Activated CD8-positive, alpha-beta memory T cell treated with anti-CD3 and anti-CD28 coated beads, Interleukin-2, amount 50 U/mL, for 24 hours (primary cell): ENCODE results near the gene KRT7.
"Not testable (repeated sequence)": the region's sequence is repeated elsewhere in the genome, so short reads cannot be mapped to it uniquely, and the experiment has no call there.

Experiments
- DNase-seq: peaks from one replicate; pipeline ENCODE4 v3.0.0-alpha.2; 2020; ENCODE audit errors: extremely low read depth

Gene KRT7

GRCh38 chr12:52255926-52256583 lies 23.0 kb downstream of the KRT7 start:
- no peak for DNase-seq

GRCh38 chr12:52256584-52256935 lies 23.5 kb downstream of the KRT7 start:
- DNase-seq, result no peak

- DNase-seq, result no peak
Observed at GRCh38 chr12:52257074-52257551, 24.1 kb downstream of the KRT7 start.

- DNase-seq, result not testable (repeated sequence)
Observed at GRCh38 chr12:52257922-52258321, 24.9 kb downstream of the KRT7 start.

DNA sequence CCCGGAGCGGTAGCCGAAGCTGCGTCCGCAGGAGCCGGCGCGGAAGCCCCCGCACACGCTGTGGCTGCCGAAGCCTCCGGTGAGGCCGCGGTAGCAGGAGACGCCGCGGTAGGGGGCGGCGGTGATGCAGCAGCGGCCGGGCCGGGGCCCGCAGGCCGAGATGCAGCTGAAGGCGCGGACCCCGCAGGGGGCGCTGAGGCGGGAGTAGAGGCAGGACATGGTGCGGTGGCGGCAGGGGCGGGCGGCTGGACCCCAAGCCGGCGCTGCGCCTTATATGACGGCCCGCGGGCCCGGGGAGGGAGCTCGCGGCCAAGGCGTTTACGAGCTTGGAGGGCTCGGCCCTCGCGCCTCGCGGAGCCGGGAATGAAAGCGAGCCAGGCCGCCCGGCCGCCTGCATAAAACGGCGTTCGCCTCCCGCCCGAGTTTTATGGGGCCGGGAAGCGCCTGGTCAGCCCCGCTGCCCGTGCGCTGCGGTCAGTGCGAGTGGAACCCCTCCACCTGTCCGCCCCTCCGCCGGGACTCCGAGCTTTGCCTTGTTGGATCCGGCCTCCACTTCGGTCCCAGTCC lies 25.4 kb downstream of the KRT7 start:
- DNase-seq, result no peak

DNA sequence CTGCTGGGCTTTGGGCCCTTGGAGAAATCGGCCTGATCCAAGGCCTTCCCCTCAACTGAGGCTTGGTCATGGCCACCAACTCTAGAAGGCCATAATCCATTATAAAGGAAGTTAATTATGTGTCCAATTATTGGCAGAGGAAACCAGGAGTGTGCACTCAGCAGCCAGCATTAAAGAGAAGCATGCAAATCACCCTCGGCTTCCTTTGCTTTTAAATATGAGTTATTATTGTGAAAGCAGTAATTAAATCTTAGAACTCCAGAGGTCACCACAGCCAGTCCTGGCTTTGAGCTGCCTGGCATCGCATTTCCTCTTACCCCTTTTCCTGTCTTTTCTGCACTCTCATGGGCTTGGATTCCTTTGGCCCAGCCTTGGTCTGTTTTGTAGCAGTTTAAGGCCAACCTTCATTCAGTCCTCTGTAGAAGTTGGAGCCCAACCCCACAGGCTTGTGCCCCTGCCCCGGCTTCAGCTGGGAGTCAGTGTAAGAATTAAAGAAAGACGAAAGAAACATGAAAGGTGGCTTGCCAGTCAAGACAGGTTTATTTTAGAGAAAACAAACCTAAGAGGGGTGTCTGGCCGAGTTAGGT lies 26.7 kb downstream of the KRT7 start:
- no peak for DNase-seq

DNA sequence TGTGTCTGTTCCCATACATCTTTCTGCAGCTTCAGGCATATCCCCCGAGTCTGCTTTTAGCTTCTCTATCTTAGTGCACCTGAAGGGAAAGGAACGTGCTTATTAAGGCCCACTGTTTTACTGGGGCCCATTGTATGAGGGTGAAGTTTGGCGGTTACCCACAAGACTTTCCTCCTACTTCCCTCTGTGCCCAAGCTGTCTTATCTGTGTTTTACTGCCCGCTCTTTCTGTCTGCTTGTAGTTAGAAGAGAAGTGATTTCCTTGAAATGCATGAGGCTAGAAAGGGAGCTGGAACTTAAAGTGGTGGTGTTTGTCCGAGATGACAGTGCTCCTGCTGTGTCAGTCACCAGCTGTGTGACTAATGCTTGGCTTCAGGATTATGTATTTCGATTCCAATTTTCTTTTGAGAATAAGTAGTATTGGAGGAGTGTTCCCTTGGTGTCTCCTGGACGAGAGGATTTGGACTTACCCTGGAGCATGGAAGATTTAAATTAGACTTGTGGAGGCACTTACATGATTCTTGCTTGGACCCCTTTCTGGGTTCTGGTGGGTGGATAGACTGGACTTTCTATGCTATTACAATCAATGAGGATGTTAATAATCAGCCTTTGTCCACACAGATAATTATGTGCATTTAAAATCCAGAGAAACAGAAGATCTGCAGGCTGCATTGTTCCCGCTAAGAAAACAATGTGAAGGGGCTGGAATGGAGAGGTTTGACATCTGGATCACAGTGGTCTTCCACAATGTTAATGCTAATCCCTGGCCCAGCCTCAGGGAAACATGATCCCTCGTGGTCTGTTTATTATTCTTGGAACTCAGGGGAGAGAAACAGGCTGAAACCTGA lies 27.5 kb downstream of the KRT7 start:
- no peak for DNase-seq

DNA sequence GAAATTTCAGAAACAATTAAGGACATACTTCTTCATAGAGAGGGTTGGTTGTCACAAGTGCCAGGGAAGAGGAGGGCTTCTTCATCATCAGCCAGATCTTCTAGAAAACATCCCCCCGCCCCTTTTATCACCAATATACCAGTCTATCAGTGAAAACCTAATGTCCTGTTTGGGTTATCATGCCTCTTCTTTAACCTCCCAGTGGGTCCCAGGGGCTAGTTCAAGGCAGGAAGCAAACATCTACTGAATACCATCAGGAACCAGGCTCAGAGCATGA lies 28.1 kb downstream of the KRT7 start:
- DNase-seq, result no peak

DNA sequence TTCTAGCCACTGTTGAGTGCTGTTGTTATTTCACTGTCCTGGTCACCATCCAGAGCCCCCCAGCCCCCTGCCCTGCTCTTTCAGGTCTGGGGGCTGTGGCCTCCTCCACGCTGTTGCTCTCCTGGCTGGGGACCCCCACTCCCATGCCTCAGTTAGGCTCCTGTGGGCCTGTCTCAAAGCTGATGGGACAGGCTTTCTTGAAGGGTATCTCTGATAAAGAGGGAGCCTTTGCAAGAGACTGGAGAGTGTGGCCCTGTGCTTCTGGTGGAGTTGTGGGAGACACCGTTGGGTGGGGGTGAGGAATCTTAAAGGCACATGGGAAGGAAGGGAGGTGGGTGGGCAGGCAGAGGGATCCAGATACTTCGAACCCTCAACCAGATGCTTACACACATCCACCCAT lies 29.2 kb downstream of the KRT7 start:
- no peak for DNase-seq

GRCh38 chr12:52263761-52264434 lies 30.9 kb downstream of the KRT7 start:
- DNase-seq, result no peak

GRCh38 chr12:52264435-52264825 lies 31.4 kb downstream of the KRT7 start:
- DNase-seq, result no peak

GRCh38 chr12:52266514-52266913 lies 33.5 kb downstream of the KRT7 start:
- DNase-seq, result no peak

GRCh38 chr12:52267266-52267665 lies 34.2 kb downstream of the KRT7 start:
- DNase-seq, result no peak

- DNase-seq, result no peak
Observed at GRCh38 chr12:52267699-52268098, 34.7 kb downstream of the KRT7 start.

DNA sequence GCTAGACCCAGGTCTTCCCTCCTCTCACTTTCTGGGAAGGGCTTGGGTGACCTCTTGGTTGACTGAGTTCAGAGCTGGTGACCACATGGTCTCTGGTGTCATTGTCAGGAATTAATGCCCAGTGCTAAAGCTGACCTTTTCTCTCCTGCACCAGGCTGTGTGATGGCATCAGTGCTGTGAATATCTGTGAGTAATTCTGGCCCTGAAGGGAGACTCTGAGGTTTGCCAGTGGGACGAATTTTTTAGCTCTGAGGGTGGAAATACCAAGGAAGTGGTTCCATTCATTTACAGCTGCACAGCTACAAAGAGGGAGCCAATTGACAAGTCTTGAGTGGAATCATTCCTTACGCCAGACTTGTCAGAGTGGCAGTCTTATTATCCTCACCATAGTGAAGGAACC lies 35.2 kb downstream of the KRT7 start:
- no peak for DNase-seq

- no peak for DNase-seq
Observed at GRCh38 chr12:52270541-52271070, 37.6 kb downstream of the KRT7 start.

DNA sequence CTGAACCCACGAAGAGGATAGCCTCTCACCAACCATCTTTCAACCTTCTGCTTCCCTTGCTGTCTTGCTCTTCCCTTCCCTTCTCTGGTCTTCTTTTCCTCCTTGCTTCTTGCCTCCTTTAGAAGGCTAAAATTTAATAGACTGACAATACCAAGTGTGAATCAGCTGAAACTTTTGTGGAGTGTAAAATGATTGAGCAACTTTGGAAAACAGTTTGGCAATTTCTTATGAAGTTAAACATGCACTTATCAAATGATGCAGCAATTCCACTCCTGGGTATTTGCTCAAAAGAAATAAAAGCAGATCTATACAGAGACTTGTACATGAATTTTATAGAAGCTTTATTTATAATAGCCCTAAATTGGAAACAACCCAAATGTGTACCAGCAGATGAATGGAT lies 38.1 kb downstream of the KRT7 start:
- no peak for DNase-seq

DNA sequence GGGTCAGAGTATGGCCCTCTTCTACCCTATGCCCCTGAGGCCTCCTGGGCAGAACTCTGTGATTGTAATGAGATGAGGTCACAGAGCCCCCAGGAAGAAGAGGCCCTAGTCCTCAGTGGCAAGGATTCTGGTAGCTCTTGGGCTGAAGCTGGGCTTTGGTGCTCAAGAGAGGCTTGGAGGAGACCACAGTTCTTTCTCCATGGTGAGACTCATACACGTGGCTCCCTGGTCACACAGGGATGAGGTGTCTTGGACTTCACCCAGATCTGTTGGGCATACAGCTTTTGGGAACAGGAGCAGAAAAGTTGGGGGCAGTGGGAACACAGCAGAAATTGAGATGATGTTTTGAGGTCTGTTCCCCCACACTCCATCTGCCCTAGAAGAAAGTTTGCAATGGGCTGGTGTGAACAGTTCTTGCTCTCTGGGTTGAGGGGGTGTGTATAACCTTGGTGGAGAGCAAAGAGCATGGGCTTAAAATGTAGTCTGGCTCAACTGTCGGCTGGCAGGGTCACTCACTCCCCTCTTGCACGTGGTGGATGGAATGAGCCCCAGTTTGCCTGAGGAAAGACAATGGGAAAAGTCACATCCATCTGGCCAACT lies 41.6 kb downstream of the KRT7 start, which contains the start of gene KRT86:
Gene KRT86, plus strand, starts transcription at position 125 of the 600 bp plus-strand sequence. CDS start 27,272 bp downstream, outside the sequence.
- no peak for DNase-seq

- no peak for DNase-seq
Observed at GRCh38 chr12:52275686-52276085, 42.6 kb downstream of the KRT7 start.

DNA sequence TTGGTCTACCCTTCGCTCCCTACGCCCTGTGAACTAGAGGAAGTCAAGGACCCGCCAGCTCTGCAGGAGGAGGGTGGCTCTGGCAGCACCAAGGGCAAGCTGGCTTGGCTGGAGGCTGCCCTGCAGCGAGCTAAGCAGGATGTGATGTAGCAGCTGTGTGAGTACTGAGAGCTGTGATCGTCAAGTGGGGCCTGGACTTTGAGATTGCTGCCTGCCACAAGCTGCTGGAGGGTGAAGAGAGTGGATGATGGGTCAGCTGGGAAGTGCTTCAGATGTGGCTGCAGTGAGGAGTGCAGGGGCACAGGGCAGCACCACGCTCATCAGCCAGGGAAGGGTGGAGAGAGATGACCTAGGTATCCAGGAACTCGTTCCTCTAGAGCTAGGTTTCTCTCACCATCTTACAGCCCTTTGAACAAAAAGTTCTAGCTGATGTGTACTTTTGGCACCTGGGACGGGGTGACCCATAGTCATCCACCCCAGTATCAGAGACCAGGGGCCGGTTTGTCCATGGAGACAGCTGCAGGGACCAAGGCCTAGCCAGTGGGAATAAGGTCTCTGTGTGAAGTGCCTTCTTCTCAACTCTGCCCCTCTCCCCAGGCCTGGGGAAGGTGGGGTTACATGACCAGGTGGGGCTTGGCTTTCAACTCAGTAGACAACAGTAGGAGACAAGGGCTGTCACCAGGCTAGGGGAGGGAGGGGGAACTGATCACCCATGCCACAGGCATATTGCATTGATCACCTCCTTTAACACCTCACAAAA lies 44.6 kb downstream of the KRT7 start:
- no peak for DNase-seq
